NCI-H1092 treated with DMSO at 0.1 percent for 48 hours (cell line): Measurements from ENCODE around the gene AGAP4.
"Not testable (repeated sequence)": the region's sequence is repeated elsewhere in the genome, so short reads cannot be mapped to it uniquely, and the experiment has no call there.

ENCODE experiments used
- DNase-seq: peaks from one replicate; lab custom pipeline; 2025; lab: John Stamatoyannopoulos, UW

The AGAP4 gene

GRCh38 chr10:45847400-45847799, at the start of gene AGAP4:
Gene AGAP4, minus strand, starts transcription at chr10:45847500. Its CDS starts 153 bp downstream, at chr10:45847347.
- DNase-seq: not testable (repeated sequence)

GRCh38 chr10:45890721-45891120, 43.4 kb upstream of the AGAP4 start:
- not testable (repeated sequence) for DNase-seq

- DNase-seq: not testable (repeated sequence)
Measured at GRCh38 chr10:45889539-45890230, 42.4 kb upstream of the AGAP4 start.

DNA sequence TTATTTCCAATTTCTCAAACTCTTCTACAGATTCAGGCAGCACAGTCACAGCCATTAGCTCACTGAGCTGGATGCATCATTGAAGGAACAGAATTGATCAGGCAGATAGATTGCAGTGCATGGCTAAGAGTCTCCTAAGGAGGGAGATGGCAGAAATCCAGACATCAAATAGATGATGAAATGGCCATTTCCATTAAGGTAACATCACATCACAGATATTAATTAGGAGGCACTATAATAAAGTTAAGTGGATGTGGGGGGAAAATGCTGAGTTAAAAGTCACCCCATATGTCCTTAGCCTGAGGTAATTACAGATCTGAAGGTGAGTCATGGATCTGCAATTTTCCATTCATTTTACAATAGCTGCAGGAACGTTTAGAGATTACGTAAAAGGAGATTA, 35.6 kb upstream of the AGAP4 start:
- not testable (repeated sequence) for DNase-seq

- DNase-seq: not testable (repeated sequence)
Measured at GRCh38 chr10:45865404-45865803, 18.1 kb upstream of the AGAP4 start.

DNA sequence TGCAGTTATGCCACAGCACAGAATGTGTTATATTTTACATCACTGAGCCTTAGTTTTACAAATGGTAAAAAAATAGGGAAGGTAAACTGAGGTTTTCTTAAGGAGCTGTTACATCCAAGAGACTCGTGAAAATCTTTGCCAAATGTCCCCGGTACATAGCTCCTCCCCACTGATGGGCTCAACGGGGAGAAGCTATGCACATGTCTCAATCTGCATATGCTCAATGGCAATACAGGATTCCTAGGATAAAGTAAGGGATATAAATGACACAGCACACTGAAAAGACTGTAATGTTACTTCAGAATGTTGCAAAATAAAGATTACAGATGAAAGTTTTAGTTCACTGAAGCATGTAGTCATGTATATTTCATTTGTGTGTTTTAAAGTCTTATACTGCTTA, 17.0 kb upstream of the AGAP4 start:
- not testable (repeated sequence) for DNase-seq

- DNase-seq: not testable (repeated sequence)
Measured at GRCh38 chr10:45863632-45864031, 16.3 kb upstream of the AGAP4 start.

- not testable (repeated sequence) for DNase-seq
Measured at GRCh38 chr10:45857931-45858330, 10.6 kb upstream of the AGAP4 start.

DNA sequence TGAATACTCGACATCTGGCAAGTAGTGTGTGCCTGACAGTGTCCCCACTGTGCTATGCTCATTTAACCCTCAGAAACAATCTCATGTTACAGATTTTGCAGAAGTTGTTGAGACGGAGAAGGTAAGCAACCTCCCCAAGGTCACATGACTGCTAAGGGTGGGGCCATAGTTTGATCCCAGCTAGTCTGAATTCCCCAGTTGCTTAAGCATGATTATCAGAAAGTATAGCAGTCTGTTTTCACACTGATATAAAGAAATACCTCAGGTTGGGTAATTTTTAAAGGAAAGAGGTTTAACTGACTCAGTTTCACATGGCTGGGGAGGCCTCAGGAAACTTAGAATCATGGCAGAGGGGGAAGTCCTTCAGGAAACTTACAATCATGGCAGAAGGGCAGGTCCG, 1.2 kb upstream of the AGAP4 start:
- not testable (repeated sequence) for DNase-seq

- not testable (repeated sequence) for DNase-seq
Measured at GRCh38 chr10:45822918-45823317, 24.4 kb downstream of the AGAP4 start.

- DNase-seq: not testable (repeated sequence)
Measured at GRCh38 chr10:45820107-45820830, 27.0 kb downstream of the AGAP4 start.

DNA sequence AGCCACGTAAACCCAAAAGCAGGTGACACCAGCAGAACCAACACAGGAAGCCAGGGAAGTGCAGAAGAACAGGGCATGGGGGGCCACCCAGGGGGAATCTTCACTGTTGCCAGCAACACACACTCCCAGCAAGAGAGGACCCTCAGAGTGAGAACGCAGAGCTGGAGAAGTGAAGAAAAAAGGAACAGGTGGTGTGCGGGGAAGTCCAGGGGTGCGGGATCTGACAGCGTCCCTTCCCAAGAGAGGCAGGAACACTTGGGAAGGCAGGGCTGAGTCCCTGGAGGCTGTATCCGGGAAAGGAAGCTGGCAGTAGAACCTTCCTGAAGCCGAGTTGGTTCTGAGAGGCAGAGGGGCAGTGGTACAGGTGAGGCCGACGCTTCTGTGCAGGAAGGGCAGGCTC, 27.7 kb downstream of the AGAP4 start:
- DNase-seq: no peak

DNA sequence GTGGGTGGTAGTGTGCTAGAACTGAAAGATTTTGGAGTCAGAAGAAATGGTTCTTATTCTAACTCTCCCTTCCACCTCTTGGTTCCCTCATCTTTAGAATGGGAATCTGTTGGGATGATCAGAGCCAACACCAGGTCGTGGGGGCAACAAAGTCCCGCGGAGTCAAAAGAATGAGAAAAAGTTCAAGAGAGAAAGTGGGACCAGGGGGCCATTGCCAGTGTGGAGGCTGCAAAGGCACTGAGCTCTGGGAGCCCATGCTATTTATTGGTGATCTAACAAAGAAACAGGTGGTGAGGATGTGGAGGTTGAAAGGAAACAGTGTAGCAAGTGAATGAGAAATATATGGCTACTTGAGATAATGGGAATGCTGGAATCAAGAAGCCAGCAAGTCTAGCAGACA, 29.4 kb downstream of the AGAP4 start:
- DNase-seq: no peak

GRCh38 chr10:45817130-45817859, 30.0 kb downstream of the AGAP4 start:
- no peak for DNase-seq

GRCh38 chr10:45814146-45814545, 33.2 kb downstream of the AGAP4 start:
- DNase-seq: not testable (repeated sequence)

- DNase-seq: not testable (repeated sequence)
Measured at GRCh38 chr10:45812959-45813358, 34.3 kb downstream of the AGAP4 start.

GRCh38 chr10:45811075-45811474, 36.2 kb downstream of the AGAP4 start:
- DNase-seq: no peak

GRCh38 chr10:45809837-45810236, 37.5 kb downstream of the AGAP4 start:
- no peak for DNase-seq

DNA sequence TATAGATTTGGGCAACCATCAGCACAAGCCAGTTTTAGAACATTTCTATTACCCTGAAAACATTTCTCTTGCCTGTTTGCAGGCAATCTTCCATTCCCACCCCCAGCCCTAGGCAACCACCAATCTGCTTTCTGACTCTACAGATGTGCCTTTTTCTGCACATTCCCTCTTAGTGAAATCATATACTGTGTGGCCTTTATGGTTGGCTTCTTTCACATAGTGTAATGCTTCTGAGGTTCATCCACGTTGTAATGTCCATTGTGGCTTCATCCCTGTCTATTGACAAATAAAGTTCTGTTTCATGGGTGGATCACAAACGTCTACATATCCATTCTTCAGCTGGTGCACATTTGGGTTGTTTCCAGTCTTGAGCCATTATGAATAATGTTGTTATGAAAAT, 42.3 kb downstream of the AGAP4 start:
- DNase-seq: not testable (repeated sequence)

- DNase-seq: not testable (repeated sequence)
Measured at GRCh38 chr10:45803060-45804010, 44.0 kb downstream of the AGAP4 start.

DNA sequence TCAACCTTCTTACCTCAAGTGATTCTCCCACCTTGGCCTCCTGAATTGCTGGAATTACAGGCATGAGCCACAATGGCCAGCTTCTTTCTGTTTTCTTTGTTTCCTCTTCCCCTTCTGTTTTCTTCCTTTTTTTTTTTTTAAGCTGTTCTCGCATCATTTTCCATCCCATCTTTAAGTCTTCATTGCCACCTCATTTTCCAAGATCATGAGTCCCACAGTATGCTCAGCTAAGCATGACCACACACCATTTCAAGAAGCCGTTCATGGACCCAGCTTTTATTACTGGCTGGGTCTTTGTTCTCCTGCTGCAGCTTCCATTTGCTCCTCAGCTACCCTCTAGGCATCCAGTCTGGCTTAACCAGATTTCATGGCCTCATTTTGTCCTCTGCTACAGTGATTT, 52.5 kb downstream of the AGAP4 start:
- not testable (repeated sequence) for DNase-seq
